Tibial nerve (tissue), 4 donors: ENCODE results near the gene LMF1. TPM values are rescaled to one million over a fixed set of nuclear protein-coding genes. Genes with fewer than 3 reads are reported as not detected.

Source experiments
- DNase-seq, 2 donors: peaks; one replicate each; pipeline ENCODE4 v3.0.0-alpha.2; 2019; ENCODE audit warnings: low spot score in 2 of 2
- H3K27ac ChIP-seq, 4 donors: fragments of 200-600 bp; sonication (generic) in 3 of 4; one replicate each; pipeline ENCODE4 v1.5.1; 2017 to 2019; ENCODE audit warnings: mild to moderate bottlenecking in 1 of 4
- H3K27me3 ChIP-seq, 2 donors: fragments of 200-600 bp; sonication (generic) in 1 of 2; one replicate each; pipeline versions ENCODE4 v1.5.1 to v1.6.0; 2017 to 2019
- H3K36me3 ChIP-seq, 3 donors: fragments of 200-600 bp; sonication (generic); one replicate each; pipeline ENCODE4 v1.5.1; 2018 to 2019
- H3K4me1 ChIP-seq, 4 donors: fragments of 200-600 bp; sonication (generic) in 3 of 4; one replicate each; pipeline ENCODE4 v1.5.1; 2017 to 2019
- H3K4me3 ChIP-seq, 4 donors: fragments of 200-600 bp; sonication (generic) in 3 of 4; one replicate each; pipeline ENCODE4 v1.5.1; 2017 to 2019; ENCODE audit warnings: mild to moderate bottlenecking in 1 of 4, moderate library complexity in 1 of 4
- H3K9me3 ChIP-seq, 4 donors: fragments of 200-600 bp; sonication (generic) in 3 of 4; one replicate each; pipeline ENCODE4 v1.5.1; 2017 to 2019
- EP300 ChIP-seq, 2 donors: sonication (generic); formaldehyde crosslinking; IDR thresholded peaks; one replicate each; pipeline ENCODE4 v1.6.1; 2017; ENCODE audit warnings: antibody characterized with exemption in 2 of 2, mild to moderate bottlenecking in 1 of 2
- POLR2A ChIP-seq, 2 donors: fragments of 450-650 bp; IDR thresholded peaks; one replicate each; pipeline ENCODE4 v1.6.1; 2017; ENCODE audit warnings: antibody characterized with exemption in 2 of 2, mild to moderate bottlenecking in 2 of 2, moderate library complexity in 2 of 2
- WGBS, 2 donors: methylation state at CpG; one replicate each; pipeline ENCODE4 v1.1.5; 2018; 5-methylcytosine and 5-hydroxymethylcytosine counted together
- total RNA-seq, 4 donors: library from RNA; depleted of rRNA; stranded (reverse); fragments of >200 nt; gene quantifications; one replicate each; pipeline ENCODE4 v1.1.0, GENCODE V29; 2016
- TF ChIP-seq, protein P1 (sequence below), 5 experiments: fragments of 200-600 bp in 3 of 5; fragments of 450-650 bp in 2 of 5; sonication (generic) in 3 of 5; IDR thresholded peaks; one replicate each; pipeline ENCODE4 v1.5.1; 2016 to 2019; ENCODE audit warnings: antibody characterized with exemption in 5 of 5, mild to moderate bottlenecking in 3 of 5, moderate library complexity in 2 of 5

LMF1 gene
- total RNA-seq, 4 donors from 2014 or later = 24.5 to 58.5 (median 31.8) TPM

- H3K27me3 ChIP-seq = peaks cover 0 to 41% of the 10 kb centered on the region in 2 donors
- peaks cover 0 to 6% (median 0%) of the 10 kb centered on the region in 4 donors for H3K4me1 ChIP-seq
- no peak for DNase-seq
- 89 to 91% methylated on average over 4 of the region's 4 CpGs for WGBS, 2 donors
- TF ChIP-seq, protein P1, sequence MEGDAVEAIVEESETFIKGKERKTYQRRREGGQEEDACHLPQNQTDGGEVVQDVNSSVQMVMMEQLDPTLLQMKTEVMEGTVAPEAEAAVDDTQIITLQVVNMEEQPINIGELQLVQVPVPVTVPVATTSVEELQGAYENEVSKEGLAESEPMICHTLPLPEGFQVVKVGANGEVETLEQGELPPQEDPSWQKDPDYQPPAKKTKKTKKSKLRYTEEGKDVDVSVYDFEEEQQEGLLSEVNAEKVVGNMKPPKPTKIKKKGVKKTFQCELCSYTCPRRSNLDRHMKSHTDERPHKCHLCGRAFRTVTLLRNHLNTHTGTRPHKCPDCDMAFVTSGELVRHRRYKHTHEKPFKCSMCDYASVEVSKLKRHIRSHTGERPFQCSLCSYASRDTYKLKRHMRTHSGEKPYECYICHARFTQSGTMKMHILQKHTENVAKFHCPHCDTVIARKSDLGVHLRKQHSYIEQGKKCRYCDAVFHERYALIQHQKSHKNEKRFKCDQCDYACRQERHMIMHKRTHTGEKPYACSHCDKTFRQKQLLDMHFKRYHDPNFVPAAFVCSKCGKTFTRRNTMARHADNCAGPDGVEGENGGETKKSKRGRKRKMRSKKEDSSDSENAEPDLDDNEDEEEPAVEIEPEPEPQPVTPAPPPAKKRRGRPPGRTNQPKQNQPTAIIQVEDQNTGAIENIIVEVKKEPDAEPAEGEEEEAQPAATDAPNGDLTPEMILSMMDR (IDR thresholded peaks at IDR 0.05) = no peak
- TF ChIP-seq EP300 (IDR thresholded peaks at IDR 0.05) (no peak), POLR2A (IDR thresholded peaks at IDR 0.05) (no peak)
- H3K36me3 ChIP-seq = no peaks in the 10 kb centered on the region
- no peak overlapping the region for H3K4me3 ChIP-seq
- H3K27ac ChIP-seq = no peak overlapping the region
- H3K9me3 ChIP-seq = peaks cover 0 to 49% (median 8%) of the 10 kb centered on the region in 4 donors
Measured at GRCh38 chr16:836221-836620, 134.6 kb downstream of the LMF1 start.

DNA sequence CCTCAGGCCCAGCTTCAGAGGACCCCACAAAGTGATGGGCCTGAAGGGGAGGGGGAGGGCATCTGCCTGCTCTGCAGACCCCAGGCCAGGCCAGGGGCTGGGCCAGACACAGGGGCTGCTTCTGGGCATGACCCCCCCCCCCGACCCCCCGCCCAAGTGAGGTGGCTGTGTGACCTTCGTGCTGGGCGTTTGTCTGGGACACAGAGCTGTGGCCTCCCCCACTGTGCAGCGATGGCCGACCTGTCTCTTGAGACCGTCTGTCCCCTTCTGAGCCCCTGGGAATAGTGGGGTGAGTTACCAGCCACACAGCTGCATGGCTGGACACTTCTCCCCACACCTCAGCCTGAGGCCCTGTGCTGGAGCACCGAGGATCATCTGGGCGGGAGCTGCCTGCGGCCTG is 135.4 kb downstream of the LMF1 start:
- peaks cover 0 to 45% of the 10 kb centered on the region in 2 donors for H3K27me3 ChIP-seq
- H3K27ac ChIP-seq = no peak overlapping the region
- peaks cover 0 to 9% (median 0%) of the 10 kb centered on the region in 4 donors for H3K4me1 ChIP-seq
- H3K4me3 ChIP-seq = no peak overlapping the region
- peaks cover 0 to 49% (median 8%) of the 10 kb centered on the region in 4 donors for H3K9me3 ChIP-seq
- TF ChIP-seq POLR2A (IDR thresholded peaks at IDR 0.05) = no peak
- TF ChIP-seq, protein P1 (IDR thresholded peaks at IDR 0.05) = no peak
- no peak for TF ChIP-seq EP300 (IDR thresholded peaks at IDR 0.05)
- no peak for DNase-seq
- 95 to 98% methylated on average over 5 to 9 of the region's 10 CpGs for WGBS, 2 donors
- no peaks in the 10 kb centered on the region for H3K36me3 ChIP-seq

DNA sequence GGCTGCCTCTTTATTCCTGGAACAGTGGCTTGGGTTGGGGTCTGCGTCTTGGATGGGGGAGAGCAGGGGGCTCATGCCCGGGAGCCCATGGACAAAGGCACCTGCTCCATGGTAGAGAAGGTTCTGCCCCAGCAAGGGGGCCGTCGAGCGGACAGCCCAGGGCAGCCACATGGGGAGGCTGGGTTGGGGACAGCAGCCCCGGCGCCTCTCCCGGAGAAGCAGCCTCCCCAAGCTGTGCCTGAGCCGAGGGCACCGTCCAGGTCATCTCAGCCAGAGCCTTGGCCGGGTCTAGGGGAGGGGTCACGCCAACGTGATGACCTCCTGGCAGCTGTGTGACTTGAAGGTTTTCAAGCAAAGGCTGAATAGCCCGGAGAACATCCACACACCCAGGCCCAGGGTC is 137.4 kb downstream of the LMF1 start:
- no peak for TF ChIP-seq EP300 (IDR thresholded peaks at IDR 0.05)
- TF ChIP-seq, protein P1 (IDR thresholded peaks at IDR 0.05) = no peak
- TF ChIP-seq POLR2A (IDR thresholded peaks at IDR 0.05) = no peak
- WGBS, 2 donors = 79 to 81% methylated on average over 12 to 14 of the region's 14 CpGs
- no peak overlapping the region for H3K4me3 ChIP-seq
- H3K36me3 ChIP-seq = no peaks in the 10 kb centered on the region
- H3K27ac ChIP-seq = no peak overlapping the region
- DNase-seq = no peak
- peaks cover 0 to 9% (median 0%) of the 10 kb centered on the region in 4 donors for H3K4me1 ChIP-seq
- peaks cover 0 to 35% of the 10 kb centered on the region in 2 donors for H3K27me3 ChIP-seq
- H3K9me3 ChIP-seq = peaks cover 0 to 49% (median 8%) of the 10 kb centered on the region in 4 donors

DNA sequence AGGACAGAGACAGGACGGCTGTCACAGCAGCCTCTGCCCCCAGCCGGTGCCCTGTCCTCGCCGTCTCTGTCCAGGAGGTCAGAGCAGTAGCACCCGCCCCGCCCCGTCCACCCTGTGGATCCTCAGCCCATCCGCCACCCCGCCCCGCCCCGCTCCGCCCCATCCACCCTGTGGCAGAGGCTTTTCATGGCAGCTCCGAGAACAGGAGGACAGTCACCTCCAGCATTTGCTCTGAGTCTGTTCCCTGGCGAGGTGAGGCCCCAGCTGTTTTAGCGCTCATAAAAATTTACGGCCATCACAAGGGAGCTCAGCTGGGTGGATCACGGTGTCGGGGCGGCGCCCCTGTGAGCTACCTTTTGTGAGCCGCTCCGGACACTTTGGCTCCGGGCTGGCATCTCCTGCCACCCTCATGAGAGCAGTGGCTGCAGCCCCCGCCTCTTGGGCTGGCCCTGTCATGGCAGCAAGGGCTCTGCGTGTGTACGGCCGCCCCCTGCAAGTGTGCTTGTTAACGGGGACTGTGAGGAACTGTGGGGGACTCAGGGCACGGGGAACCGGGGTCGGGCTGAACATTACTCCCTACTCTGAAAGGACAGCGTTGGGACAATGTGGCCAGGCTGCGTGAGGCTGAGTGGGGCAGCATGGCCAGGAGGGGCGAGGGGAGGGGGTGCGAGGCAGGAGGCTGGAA is 138.0 kb downstream of the LMF1 start:
- Histone ChIP-seq H3K27ac (no peak overlapping the region), H3K9me3 (peaks cover 0 to 45% (median 8%) of the 10 kb centered on the region in 4 donors), H3K4me1 (peaks cover 0 to 9% (median 0%) of the 10 kb centered on the region in 4 donors), H3K27me3 (peaks cover 0 to 35% of the 10 kb centered on the region in 2 donors), H3K4me3 (no peak overlapping the region), H3K36me3 (no peaks in the 10 kb centered on the region)
- DNase-seq = no peak
- TF ChIP-seq POLR2A (IDR thresholded peaks at IDR 0.05) (no peak), EP300 (IDR thresholded peaks at IDR 0.05) (no peak)
- TF ChIP-seq, protein P1 (IDR thresholded peaks at IDR 0.05) = no peak
- 39 to 47% methylated on average over 31 of the region's 35 CpGs for WGBS, 2 donors
